Muscle layer of duodenum (tissue), 2 donors: ENCODE data around the gene HAUS5.
A peak's percentile ranks its signal among the peaks of the same experiment; 100 is the strongest.

ENCODE experiments used
- H3K27ac ChIP-seq: one replicate; pipeline ENCODE4 v1.7.0; 2013; ENCODE audit warnings: mild to moderate bottlenecking, low read length
- H3K27me3 ChIP-seq: one replicate; pipeline ENCODE4 v1.7.0; 2013; ENCODE audit warnings: low read depth, mild to moderate bottlenecking, control low read depth, low read length
- H3K36me3 ChIP-seq, 2 donors: one replicate each; pipeline ENCODE4 v1.7.0; 2013; ENCODE audit warnings: low read length in 2 of 2, control low read depth in 1 of 2, mild to moderate bottlenecking in 1 of 2; ENCODE audit not compliant: insufficient read depth in 2 of 2, control insufficient read depth in 1 of 2
- H3K4me1 ChIP-seq, 2 donors: one replicate each; pipeline ENCODE4 v1.7.0; 2013; ENCODE audit warnings: low read length in 2 of 2, mild to moderate bottlenecking in 2 of 2, control low read depth in 1 of 2, moderate library complexity in 1 of 2; ENCODE audit not compliant: insufficient read depth in 2 of 2, control insufficient read depth in 1 of 2
- H3K4me3 ChIP-seq, 2 donors: one replicate each; pipeline ENCODE4 v1.7.0; 2013; ENCODE audit warnings: low read length in 2 of 2, low read depth in 1 of 2, mild to moderate bottlenecking in 1 of 2
- H3K9me3 ChIP-seq, 2 donors: one replicate each; pipeline ENCODE4 v1.7.0; 2013; ENCODE audit warnings: low read length in 2 of 2, control low read depth in 1 of 2, mild to moderate bottlenecking in 1 of 2; ENCODE audit not compliant: control insufficient read depth in 1 of 2
- donor health status: healthy.

Gene HAUS5

GRCh38 chr19:35612224-35612558, 344 bp upstream of the HAUS5 start:
- H3K4me1 ChIP-seq: peaks cover 0 to 15% of the 10 kb centered on the region in 2 donors
- H3K27ac ChIP-seq: no peak overlapping the region
- no peaks in the 10 kb centered on the region for H3K27me3 ChIP-seq
- H3K4me3 ChIP-seq: peak overlapping the region; percentile 88 to 89
- H3K36me3 ChIP-seq: peaks cover 4 to 14% of the 10 kb centered on the region in 2 donors
- peaks cover 0 to 5% of the 10 kb centered on the region in 2 donors for H3K9me3 ChIP-seq

- H3K4me3 ChIP-seq: peak overlapping the region in 1 of 2 donors; percentile 88
- peaks cover 0 to under 1% of the 10 kb centered on the region in 2 donors for H3K9me3 ChIP-seq
- no peaks in the 10 kb centered on the region for H3K27me3 ChIP-seq
- H3K36me3 ChIP-seq: peaks cover 4 to 23% of the 10 kb centered on the region in 2 donors
- H3K4me1 ChIP-seq: peaks cover 0 to 15% of the 10 kb centered on the region in 2 donors
- H3K27ac ChIP-seq: no peak overlapping the region
Observed at GRCh38 chr19:35613574-35613973, 1.0 kb downstream of the HAUS5 start.

- Histone ChIP-seq H3K27me3 (no peaks in the 10 kb centered on the region), H3K9me3 (no peaks in the 10 kb centered on the region), H3K4me1 (peaks cover 0 to 15% of the 10 kb centered on the region in 2 donors), H3K4me3 (no peak overlapping the region), H3K27ac (no peak overlapping the region), H3K36me3 (peaks cover 4 to 32% of the 10 kb centered on the region in 2 donors)
Observed at GRCh38 chr19:35615036-35615435, 2.5 kb downstream of the HAUS5 start.

GRCh38 chr19:35618857-35619256, 6.3 kb downstream of the HAUS5 start:
- Histone ChIP-seq H3K4me1 (no peaks in the 10 kb centered on the region), H3K9me3 (no peaks in the 10 kb centered on the region), H3K36me3 (peaks cover 4 to 38% of the 10 kb centered on the region in 2 donors), H3K27ac (no peak overlapping the region), H3K27me3 (no peaks in the 10 kb centered on the region), H3K4me3 (no peak overlapping the region)

- no peaks in the 10 kb centered on the region for H3K4me1 ChIP-seq
- H3K9me3 ChIP-seq: no peaks in the 10 kb centered on the region
- peaks cover 4 to 38% of the 10 kb centered on the region in 2 donors for H3K36me3 ChIP-seq
- no peak overlapping the region for H3K27ac ChIP-seq
- H3K4me3 ChIP-seq: no peak overlapping the region
- H3K27me3 ChIP-seq: no peaks in the 10 kb centered on the region
Observed at GRCh38 chr19:35619290-35619923, 6.9 kb downstream of the HAUS5 start.

GRCh38 chr19:35620001-35620400, 7.5 kb downstream of the HAUS5 start:
- H3K4me3 ChIP-seq: no peak overlapping the region
- no peaks in the 10 kb centered on the region for H3K4me1 ChIP-seq
- peaks cover 4 to 35% of the 10 kb centered on the region in 2 donors for H3K36me3 ChIP-seq
- no peaks in the 10 kb centered on the region for H3K27me3 ChIP-seq
- H3K9me3 ChIP-seq: no peaks in the 10 kb centered on the region
- no peak overlapping the region for H3K27ac ChIP-seq

- Histone ChIP-seq H3K36me3 (peaks cover 4 to 28% of the 10 kb centered on the region in 2 donors), H3K27me3 (no peaks in the 10 kb centered on the region), H3K4me3 (no peak overlapping the region), H3K27ac (no peak overlapping the region), H3K4me1 (no peaks in the 10 kb centered on the region), H3K9me3 (no peaks in the 10 kb centered on the region)
Observed at GRCh38 chr19:35621708-35622107, 9.2 kb downstream of the HAUS5 start.

- Histone ChIP-seq H3K9me3 (no peaks in the 10 kb centered on the region), H3K27me3 (no peaks in the 10 kb centered on the region), H3K4me1 (no peaks in the 10 kb centered on the region), H3K4me3 (no peak overlapping the region), H3K36me3 (peaks cover 0 to 18% of the 10 kb centered on the region in 2 donors), H3K27ac (no peak overlapping the region)
Observed at GRCh38 chr19:35622750-35623149, 10.2 kb downstream of the HAUS5 start.

GRCh38 chr19:35623327-35624010, 10.9 kb downstream of the HAUS5 start:
- peaks cover 0 to 15% of the 10 kb centered on the region in 2 donors for H3K36me3 ChIP-seq
- H3K4me3 ChIP-seq: no peak overlapping the region
- H3K27ac ChIP-seq: no peak overlapping the region
- H3K4me1 ChIP-seq: no peaks in the 10 kb centered on the region
- H3K9me3 ChIP-seq: no peaks in the 10 kb centered on the region
- H3K27me3 ChIP-seq: no peaks in the 10 kb centered on the region

- peak overlapping the region; percentile 82 for H3K27ac ChIP-seq
- no peaks in the 10 kb centered on the region for H3K27me3 ChIP-seq
- H3K4me3 ChIP-seq: peak overlapping the region; percentile 92 to 99
- H3K36me3 ChIP-seq: peaks cover 23 to 28% of the 10 kb centered on the region in 2 donors
- H3K4me1 ChIP-seq: peaks cover 6 to 18% of the 10 kb centered on the region in 2 donors
- H3K9me3 ChIP-seq: no peaks in the 10 kb centered on the region
Observed at GRCh38 chr19:35628264-35628564, 15.7 kb downstream of the HAUS5 start.

- Histone ChIP-seq H3K4me3 (peak within 1 kb of the TSS; percentile 92 to 99), H3K27ac (peak within 1 kb of the TSS; percentile 82), H3K36me3 (peaks cover 23 to 33% of the 10 kb centered on the region in 2 donors), H3K27me3 (no peaks in the 10 kb centered on the region), H3K4me1 (peaks cover 6 to 18% of the 10 kb centered on the region in 2 donors), H3K9me3 (no peaks in the 10 kb centered on the region)
Observed at GRCh38 chr19:35628565-35629331, 16.2 kb downstream of the HAUS5 start, which contains the start of gene RBM42. TSS of gene RBM42 (plus strand) at chr19:35629036. CDS start at chr19:35629154, 118 bp downstream.
